HFFc6 (cell line): ENCODE data around the gene DDX4. TPM values are rescaled to one million over a fixed set of nuclear protein-coding genes. Genes with fewer than 3 reads are reported as not detected.
"Not testable (repeated sequence)": the region's sequence is repeated elsewhere in the genome, so short reads cannot be mapped to it uniquely, and the experiment has no call there.

Source experiments
- DNase-seq: peaks from one replicate; pipeline ENCODE4 v3.0.0-alpha.2; 2018
- H3K27ac Mint-ChIP-seq: 2 replicates; pipeline ENCODE4 v1.8.0; 2020; ENCODE audit warnings: mild to moderate bottlenecking, mixed read lengths
- H3K27me3 Mint-ChIP-seq: 2 replicates; pipeline ENCODE4 v1.8.0; 2021; ENCODE audit warnings: mild to moderate bottlenecking, moderate library complexity, mixed read lengths; ENCODE audit not compliant: insufficient read depth
- H3K36me3 Mint-ChIP-seq: 2 replicates; pipeline ENCODE4 v1.8.0; 2021; ENCODE audit warnings: low read depth, mixed read lengths
- H3K4me1 Mint-ChIP-seq: 2 replicates; pipeline ENCODE4 v1.8.0; 2020; ENCODE audit warnings: low read depth, mixed read lengths
- H3K4me3 Mint-ChIP-seq: 2 replicates; pipeline ENCODE4 v1.8.0; 2020; ENCODE audit warnings: mild to moderate bottlenecking, moderate library complexity, mixed read lengths
- H3K9me3 Mint-ChIP-seq: 2 replicates; pipeline ENCODE4 v1.8.0; 2020; ENCODE audit warnings: mild to moderate bottlenecking, mixed read lengths
- total RNA-seq, 6 experiments: library from RNA; stranded (reverse); fragmentation: NEBNext Ultra II Directional; extraction: Animal tissue kit (Norgen Biotek cat#: 25700); gene quantifications; 2 replicates in 1 of 6; 3 replicates in 5 of 6; pipeline ENCODE4 v1.2.3, GENCODE V29; 2021
- TF ChIP-seq, protein P1 (sequence below): fragments of 200-600 bp; sonication (generic); IDR thresholded peaks from 2 replicates; pipeline ENCODE4 v1.5.0; 2021; ENCODE audit warnings: antibody characterized with exemption, mild to moderate bottlenecking

The DDX4 gene
- total RNA-seq, 6 experiments from 2014 or later = not detected

DNA sequence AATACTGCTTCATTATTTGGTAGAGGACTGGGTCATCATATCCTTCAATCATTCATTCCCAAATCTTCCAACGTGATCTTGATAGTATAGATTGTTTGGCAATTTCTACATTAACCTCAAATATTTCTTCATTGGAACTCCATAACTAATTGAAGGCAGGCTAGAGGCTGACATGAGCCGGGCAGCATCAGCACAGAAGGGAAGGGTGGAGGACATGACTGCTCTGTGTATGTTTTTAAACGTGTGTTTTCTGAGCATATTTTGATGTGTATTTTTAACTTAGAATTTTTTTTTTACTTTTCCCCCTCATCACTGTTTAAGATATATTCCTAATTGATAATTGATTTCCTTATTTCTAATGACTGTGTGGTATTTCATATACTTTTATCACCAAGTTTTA is 12.6 kb downstream of the DDX4 start:
- no peak overlapping the region for H3K27ac Mint-ChIP-seq
- H3K27me3 Mint-ChIP-seq = peaks cover 19% of the 10 kb centered on the region
- TF ChIP-seq, protein P1, sequence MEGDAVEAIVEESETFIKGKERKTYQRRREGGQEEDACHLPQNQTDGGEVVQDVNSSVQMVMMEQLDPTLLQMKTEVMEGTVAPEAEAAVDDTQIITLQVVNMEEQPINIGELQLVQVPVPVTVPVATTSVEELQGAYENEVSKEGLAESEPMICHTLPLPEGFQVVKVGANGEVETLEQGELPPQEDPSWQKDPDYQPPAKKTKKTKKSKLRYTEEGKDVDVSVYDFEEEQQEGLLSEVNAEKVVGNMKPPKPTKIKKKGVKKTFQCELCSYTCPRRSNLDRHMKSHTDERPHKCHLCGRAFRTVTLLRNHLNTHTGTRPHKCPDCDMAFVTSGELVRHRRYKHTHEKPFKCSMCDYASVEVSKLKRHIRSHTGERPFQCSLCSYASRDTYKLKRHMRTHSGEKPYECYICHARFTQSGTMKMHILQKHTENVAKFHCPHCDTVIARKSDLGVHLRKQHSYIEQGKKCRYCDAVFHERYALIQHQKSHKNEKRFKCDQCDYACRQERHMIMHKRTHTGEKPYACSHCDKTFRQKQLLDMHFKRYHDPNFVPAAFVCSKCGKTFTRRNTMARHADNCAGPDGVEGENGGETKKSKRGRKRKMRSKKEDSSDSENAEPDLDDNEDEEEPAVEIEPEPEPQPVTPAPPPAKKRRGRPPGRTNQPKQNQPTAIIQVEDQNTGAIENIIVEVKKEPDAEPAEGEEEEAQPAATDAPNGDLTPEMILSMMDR = no peak
- H3K36me3 Mint-ChIP-seq = no peaks in the 10 kb centered on the region
- H3K9me3 Mint-ChIP-seq = no peaks in the 10 kb centered on the region
- DNase-seq = no peak
- no peak overlapping the region for H3K4me3 Mint-ChIP-seq
- H3K4me1 Mint-ChIP-seq = no peaks in the 10 kb centered on the region

- DNase-seq = no peak
- peaks cover 25% of the 10 kb centered on the region for H3K27me3 Mint-ChIP-seq
- no peaks in the 10 kb centered on the region for H3K36me3 Mint-ChIP-seq
- no peaks in the 10 kb centered on the region for H3K4me1 Mint-ChIP-seq
- TF ChIP-seq, protein P1 = no peak
- no peak overlapping the region for H3K27ac Mint-ChIP-seq
- no peak overlapping the region for H3K4me3 Mint-ChIP-seq
- H3K9me3 Mint-ChIP-seq = no peaks in the 10 kb centered on the region
These were observed 20.4 kb downstream of the DDX4 start for GRCh38 chr5:55758231-55758630.

DNA sequence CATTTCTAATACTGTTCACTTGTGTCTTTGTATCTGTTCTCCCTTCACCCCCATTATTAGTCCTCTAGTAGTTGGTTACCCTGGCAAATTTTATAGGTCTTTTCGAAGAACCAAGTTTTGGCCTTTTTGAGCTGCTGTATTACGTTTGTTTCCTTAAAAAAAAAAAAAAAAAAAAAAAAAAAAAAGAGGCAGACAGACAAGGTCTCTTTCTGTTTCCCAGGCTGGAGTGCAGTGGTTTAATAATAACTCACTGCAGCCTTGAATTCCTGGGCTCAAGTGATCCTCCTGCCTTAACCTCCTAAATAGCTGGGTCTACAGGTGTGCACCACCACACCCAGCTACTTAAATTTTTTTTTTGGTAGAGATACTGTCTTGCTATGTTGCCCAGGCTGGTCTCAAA is 20.9 kb downstream of the DDX4 start:
- Mint-ChIP-seq H3K27ac (no peak overlapping the region), H3K4me3 (no peak overlapping the region)

GRCh38 chr5:55761721-55762120 is 23.9 kb downstream of the DDX4 start:
- not testable (repeated sequence) for H3K4me1 Mint-ChIP-seq, H3K36me3 Mint-ChIP-seq, DNase-seq, H3K27ac Mint-ChIP-seq, H3K9me3 Mint-ChIP-seq, H3K4me3 Mint-ChIP-seq
- peaks cover 10% of the 10 kb centered on the region for H3K27me3 Mint-ChIP-seq

More for the DNA sequence above, 20.9 kb downstream of the DDX4 start:
- TF ChIP-seq, protein P1 = no peak
- Mint-ChIP-seq H3K4me1 (no peaks in the 10 kb centered on the region), H3K9me3 (no peaks in the 10 kb centered on the region), H3K36me3 (no peaks in the 10 kb centered on the region), H3K27me3 (peaks cover 25% of the 10 kb centered on the region)
- DNase-seq = no peak

DNA sequence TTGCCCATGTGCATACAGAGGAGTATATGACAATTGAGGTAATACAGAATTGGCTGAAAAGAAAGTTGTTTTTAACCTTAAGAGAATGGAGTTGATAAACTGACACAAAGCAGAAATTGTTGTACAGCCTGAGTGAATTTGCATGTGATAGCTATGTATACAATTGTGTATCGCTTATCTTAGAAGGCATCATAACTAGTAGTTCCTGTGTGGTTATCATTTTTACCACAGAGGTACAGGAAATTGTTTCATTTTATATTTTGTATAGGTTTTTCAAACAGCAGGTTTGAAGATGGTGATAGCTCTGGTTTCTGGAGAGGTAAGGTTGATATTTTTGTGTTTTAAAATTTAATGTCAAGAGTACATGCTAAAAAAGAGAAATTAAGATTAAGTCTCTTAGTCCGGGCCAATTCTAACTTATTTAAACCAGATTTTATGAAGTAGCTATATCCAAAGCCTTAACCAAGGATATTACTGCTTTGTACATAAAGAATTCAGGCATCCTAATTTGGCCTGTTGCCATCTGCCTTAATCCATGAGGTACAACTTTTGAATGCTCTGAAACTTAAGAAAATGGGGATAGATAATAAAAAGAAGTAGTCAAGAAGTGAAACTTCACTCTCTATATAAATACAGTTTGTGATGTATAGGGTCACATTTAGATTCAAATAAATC is 26.0 kb downstream of the DDX4 start:
- DNase-seq = no peak
- no peaks in the 10 kb centered on the region for H3K4me1 Mint-ChIP-seq
- no peaks in the 10 kb centered on the region for H3K36me3 Mint-ChIP-seq
- TF ChIP-seq, protein P1 = no peak
- peaks cover 9% of the 10 kb centered on the region for H3K27me3 Mint-ChIP-seq
- no peaks in the 10 kb centered on the region for H3K9me3 Mint-ChIP-seq
- H3K4me3 Mint-ChIP-seq = no peak overlapping the region
- H3K27ac Mint-ChIP-seq = no peak overlapping the region

DNA sequence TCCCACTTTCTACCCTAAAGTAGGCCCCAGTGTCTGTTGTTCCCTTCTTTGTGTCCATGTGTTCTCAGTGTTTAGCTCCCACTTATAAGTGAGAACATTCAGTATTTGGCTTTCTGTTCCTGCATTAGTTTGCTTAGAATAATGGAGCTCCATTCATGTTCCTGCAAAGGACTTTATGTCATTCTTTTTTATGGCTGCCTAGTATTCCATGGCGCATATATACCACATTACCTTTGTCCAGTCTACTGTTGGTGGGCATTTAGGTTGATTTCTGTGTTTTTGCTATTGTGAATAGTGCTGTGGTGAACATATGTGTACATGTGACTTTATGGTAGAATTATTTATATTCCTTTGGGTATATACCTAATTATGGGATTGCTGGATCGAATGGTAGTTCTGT is 30.4 kb downstream of the DDX4 start:
- H3K4me3 Mint-ChIP-seq = no peak overlapping the region
- no peaks in the 10 kb centered on the region for H3K4me1 Mint-ChIP-seq
- no peak for DNase-seq
- no peak overlapping the region for H3K27ac Mint-ChIP-seq
- H3K36me3 Mint-ChIP-seq = no peaks in the 10 kb centered on the region
- TF ChIP-seq, protein P1 = no peak
- no peaks in the 10 kb centered on the region for H3K9me3 Mint-ChIP-seq
- H3K27me3 Mint-ChIP-seq = peaks cover 5% of the 10 kb centered on the region
